ENCODE data around the gene ZC2HC1B.

ZC2HC1B gene

GRCh38 chr6:143950875-143951274, 86.6 kb downstream of the ZC2HC1B start:
- no peak for TF ChIP-seq CTCF (IDR thresholded peaks at IDR 0.05; ENCODE audit: extremely low read depth, insufficient read depth, missing control alignments)
- in situ Hi-C loops (cut with MboI; ENCODE audit: low pct_unique_long_range_greater_than_20kb, low sequenced_read_pairs, unreplicated experiment), result no loop called here

GRCh38 chr6:143952060-143952778, 87.9 kb downstream of the ZC2HC1B start:
- no peak for DNase-seq (ENCODE audit: low spot score)
- in situ Hi-C loops (cut with MboI; ENCODE audit: low pct_unique_long_range_greater_than_20kb, low sequenced_read_pairs, unreplicated experiment), result no loop called here
- no peak for TF ChIP-seq CTCF (IDR thresholded peaks at IDR 0.05; ENCODE audit: extremely low read depth, insufficient read depth, missing control alignments)

More at GRCh38 chr6:143950875-143951274, 86.6 kb downstream of the ZC2HC1B start:
- DNase-seq (ENCODE audit: low spot score), result no peak

- TF ChIP-seq CTCF (IDR thresholded peaks at IDR 0.05; ENCODE audit: extremely low read depth, insufficient read depth, missing control alignments), result no peak
- DNase-seq (ENCODE audit: low spot score), result no peak
- in situ Hi-C loops (cut with MboI; ENCODE audit: low pct_unique_long_range_greater_than_20kb, low sequenced_read_pairs, unreplicated experiment), result no loop called here
Observed at GRCh38 chr6:143952947-143953701, 88.8 kb downstream of the ZC2HC1B start.

- TF ChIP-seq CTCF (IDR thresholded peaks at IDR 0.05; ENCODE audit: extremely low read depth, insufficient read depth, missing control alignments), result no peak
- in situ Hi-C loops (cut with MboI; ENCODE audit: low pct_unique_long_range_greater_than_20kb, low sequenced_read_pairs, unreplicated experiment), result no loop called here
- no peak for DNase-seq (ENCODE audit: low spot score)
Observed at GRCh38 chr6:143953922-143954321, 89.6 kb downstream of the ZC2HC1B start.

- DNase-seq (ENCODE audit: low spot score), result no peak
- in situ Hi-C loops (cut with MboI; ENCODE audit: low pct_unique_long_range_greater_than_20kb, low sequenced_read_pairs, unreplicated experiment), result no loop called here
- no peak for TF ChIP-seq CTCF (IDR thresholded peaks at IDR 0.05; ENCODE audit: extremely low read depth, insufficient read depth, missing control alignments)
Observed at GRCh38 chr6:143955971-143956370, 91.7 kb downstream of the ZC2HC1B start.

- TF ChIP-seq CTCF (IDR thresholded peaks at IDR 0.05; ENCODE audit: extremely low read depth, insufficient read depth, missing control alignments), result no peak
- in situ Hi-C loops (cut with MboI; ENCODE audit: low pct_unique_long_range_greater_than_20kb, low sequenced_read_pairs, unreplicated experiment), result no loop called here
Observed at GRCh38 chr6:143957679-143958274, 93.5 kb downstream of the ZC2HC1B start.

More at GRCh38 chr6:143957679-143958274, 93.5 kb downstream of the ZC2HC1B start:
- no peak for DNase-seq (ENCODE audit: low spot score)

All from GM13977 (cell line).